ENCODE measurements around the gene MED12.
"Not testable (repeated sequence)": the region's sequence is repeated elsewhere in the genome, so short reads cannot be mapped to it uniquely, and the experiment has no call there.

Gene MED12

GRCh38 chrX:71173440-71173839, 55.0 kb downstream of the MED12 start:
- in situ Hi-C loops (cut with HindIII; ENCODE audit: low pct_unique_long_range_greater_than_20kb, low sequenced_read_pairs): no loop called here
- DNase-seq (ENCODE audit: low read depth in 1 of 2, low spot score in 1 of 2): no peak
- TF ChIP-seq JUND (IDR thresholded peaks at IDR 0.05; ENCODE audit: low read depth): no peak

GRCh38 chrX:71174795-71175194, 56.4 kb downstream of the MED12 start:
- in situ Hi-C loops (cut with HindIII; ENCODE audit: low pct_unique_long_range_greater_than_20kb, low sequenced_read_pairs): no loop called here
- TF ChIP-seq JUND (IDR thresholded peaks at IDR 0.05; ENCODE audit: low read depth): no peak
- DNase-seq (ENCODE audit: low read depth in 1 of 2, low spot score in 1 of 2): no peak

- no peak for TF ChIP-seq JUND (IDR thresholded peaks at IDR 0.05; ENCODE audit: low read depth)
- no peak for DNase-seq (ENCODE audit: low read depth in 1 of 2, low spot score in 1 of 2)
- in situ Hi-C loops (cut with HindIII; ENCODE audit: low pct_unique_long_range_greater_than_20kb, low sequenced_read_pairs): no loop called here
Observed at GRCh38 chrX:71175531-71175930, 57.1 kb downstream of the MED12 start.

GRCh38 chrX:71177327-71177726, 58.9 kb downstream of the MED12 start:
- in situ Hi-C loops (cut with HindIII; ENCODE audit: low pct_unique_long_range_greater_than_20kb, low sequenced_read_pairs): no loop called here
- no peak for TF ChIP-seq JUND (IDR thresholded peaks at IDR 0.05; ENCODE audit: low read depth)
- peak in 1 of 2 experiments; percentile 9 for DNase-seq (ENCODE audit: low read depth in 1 of 2, low spot score in 1 of 2)

GRCh38 chrX:71178908-71179307, 60.5 kb downstream of the MED12 start:
- in situ Hi-C loops (cut with HindIII; ENCODE audit: low pct_unique_long_range_greater_than_20kb, low sequenced_read_pairs): no loop called here
- TF ChIP-seq JUND (IDR thresholded peaks at IDR 0.05; ENCODE audit: low read depth): no peak
- DNase-seq (ENCODE audit: low read depth in 1 of 2, low spot score in 1 of 2): peak; percentile 4 to 65

GRCh38 chrX:71180579-71181265, 62.3 kb downstream of the MED12 start:
- DNase-seq (ENCODE audit: low read depth in 1 of 2, low spot score in 1 of 2); in situ Hi-C loops (cut with HindIII; ENCODE audit: low pct_unique_long_range_greater_than_20kb, low sequenced_read_pairs): not testable (repeated sequence)

GRCh38 chrX:71181558-71181909, 63.1 kb downstream of the MED12 start:
- no peak for DNase-seq (ENCODE audit: low read depth in 1 of 2, low spot score in 1 of 2)
- no peak for TF ChIP-seq JUND (IDR thresholded peaks at IDR 0.05; ENCODE audit: low read depth)
- in situ Hi-C loops (cut with HindIII; ENCODE audit: low pct_unique_long_range_greater_than_20kb, low sequenced_read_pairs): no loop called here

GRCh38 chrX:71181910-71182799, 63.8 kb downstream of the MED12 start:
- TF ChIP-seq JUND (IDR thresholded peaks at IDR 0.05; ENCODE audit: low read depth): peak; percentile 41; the same call in 1 of the 2 replicates
- in situ Hi-C loops (cut with HindIII; ENCODE audit: low pct_unique_long_range_greater_than_20kb, low sequenced_read_pairs): no loop called here
- DNase-seq (ENCODE audit: low read depth in 1 of 2, low spot score in 1 of 2): peak; percentile 37 to 94

- TF ChIP-seq JUND (IDR thresholded peaks at IDR 0.05; ENCODE audit: low read depth): no peak
- in situ Hi-C loops (cut with HindIII; ENCODE audit: low pct_unique_long_range_greater_than_20kb, low sequenced_read_pairs): no loop called here
- DNase-seq (ENCODE audit: low read depth in 1 of 2, low spot score in 1 of 2): no peak
Observed at GRCh38 chrX:71182871-71183270, 64.5 kb downstream of the MED12 start.

GRCh38 chrX:71183341-71183740, 64.9 kb downstream of the MED12 start:
- DNase-seq (ENCODE audit: low read depth in 1 of 2, low spot score in 1 of 2): no peak
- no peak for TF ChIP-seq JUND (IDR thresholded peaks at IDR 0.05; ENCODE audit: low read depth)
- in situ Hi-C loops (cut with HindIII; ENCODE audit: low pct_unique_long_range_greater_than_20kb, low sequenced_read_pairs): no loop called here

- in situ Hi-C loops (cut with HindIII; ENCODE audit: low pct_unique_long_range_greater_than_20kb, low sequenced_read_pairs): no loop called here
- TF ChIP-seq JUND (IDR thresholded peaks at IDR 0.05; ENCODE audit: low read depth): no peak
- no peak for DNase-seq (ENCODE audit: low read depth in 1 of 2, low spot score in 1 of 2)
Observed at GRCh38 chrX:71184092-71184491, 65.7 kb downstream of the MED12 start.

- in situ Hi-C loops (cut with HindIII; ENCODE audit: low pct_unique_long_range_greater_than_20kb, low sequenced_read_pairs): no loop called here
- DNase-seq (ENCODE audit: low read depth in 1 of 2, low spot score in 1 of 2): peak in 1 of 2 experiments; percentile 57
- no peak for TF ChIP-seq JUND (IDR thresholded peaks at IDR 0.05; ENCODE audit: low read depth)
Observed at GRCh38 chrX:71184803-71185495, 66.6 kb downstream of the MED12 start.

- TF ChIP-seq JUND (IDR thresholded peaks at IDR 0.05; ENCODE audit: low read depth): no peak
- DNase-seq (ENCODE audit: low read depth in 1 of 2, low spot score in 1 of 2): no peak
- in situ Hi-C loops (cut with HindIII; ENCODE audit: low pct_unique_long_range_greater_than_20kb, low sequenced_read_pairs): no loop called here
Observed at GRCh38 chrX:71191248-71191647, 72.9 kb downstream of the MED12 start.

All from T47D (cell line).